Measurements from ENCODE around the gene GPATCH3. TPM values are rescaled to one million over a fixed set of nuclear protein-coding genes. Genes with fewer than 3 reads are reported as not detected.
A peak's percentile ranks its signal among the peaks of the same experiment; 100 is the strongest.
"Not testable (repeated sequence)": the region's sequence is repeated elsewhere in the genome, so short reads cannot be mapped to it uniquely, and the experiment has no call there.

GPATCH3 gene
- total RNA-seq, 1 donor from 2014 or later: 15.7 TPM

DNA sequence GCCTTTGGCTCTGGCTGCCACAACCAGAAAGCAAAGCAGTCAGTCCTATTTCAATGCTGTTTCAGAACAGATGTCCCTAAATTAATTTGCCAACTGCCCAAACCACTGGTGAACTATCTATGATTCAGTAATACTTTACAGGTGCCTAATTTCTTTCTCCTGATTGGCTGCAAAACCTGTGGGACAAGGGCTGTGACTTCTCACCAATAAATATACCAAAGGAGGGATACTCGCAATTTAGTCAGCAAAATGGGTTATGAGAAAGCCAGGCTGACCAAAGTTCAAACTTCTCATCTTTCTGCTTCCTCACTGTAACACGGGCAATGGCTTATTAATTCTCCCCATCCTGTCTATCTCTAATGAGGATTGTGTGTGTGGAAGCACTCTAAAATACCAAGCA is 22.9 kb downstream of the GPATCH3 start:
- Histone ChIP-seq H3K27me3 (ENCODE audit: control insufficient read depth in 3 of 3, insufficient read depth in 3 of 3, low read length in 3 of 3) (no peaks in the 10 kb centered on the region), H3K9me3 (ENCODE audit: control insufficient read depth in 3 of 3, low read length in 3 of 3) (no peaks in the 10 kb centered on the region), H3K4me3 (ENCODE audit: low read length in 3 of 3) (no peak overlapping the region), H3K36me3 (ENCODE audit: control insufficient read depth in 3 of 3, insufficient read depth in 3 of 3, low read length in 3 of 3) (peaks cover 21 to 42% (median 33%) of the 10 kb centered on the region in 3 donors), H3K27ac (ENCODE audit: low read depth, low read length) (no peak overlapping the region), H3K4me1 (ENCODE audit: control insufficient read depth in 3 of 3, insufficient read depth in 3 of 3, low read length in 3 of 3) (no peaks in the 10 kb centered on the region), H3K9ac (ENCODE audit: low read depth in 1 of 3, low read length in 3 of 3) (no peak overlapping the region)

- no peaks in the 10 kb centered on the region for H3K27me3 ChIP-seq (ENCODE audit: control insufficient read depth in 3 of 3, insufficient read depth in 3 of 3, low read length in 3 of 3)
- no peak overlapping the region for H3K4me3 ChIP-seq (ENCODE audit: low read length in 3 of 3)
- no peaks in the 10 kb centered on the region for H3K4me1 ChIP-seq (ENCODE audit: control insufficient read depth in 3 of 3, insufficient read depth in 3 of 3, low read length in 3 of 3)
- H3K27ac ChIP-seq (ENCODE audit: low read depth, low read length): no peak overlapping the region
- H3K36me3 ChIP-seq (ENCODE audit: control insufficient read depth in 3 of 3, insufficient read depth in 3 of 3, low read length in 3 of 3): peaks cover 10 to 23% (median 17%) of the 10 kb centered on the region in 3 donors
- no peak overlapping the region for H3K9ac ChIP-seq (ENCODE audit: low read depth in 1 of 3, low read length in 3 of 3)
- no peaks in the 10 kb centered on the region for H3K9me3 ChIP-seq (ENCODE audit: control insufficient read depth in 3 of 3, low read length in 3 of 3)
Measured at GRCh38 chr1:26874896-26875295, 25.4 kb downstream of the GPATCH3 start.

GRCh38 chr1:26873097-26873496 is 27.2 kb downstream of the GPATCH3 start:
- not testable (repeated sequence) for H3K9ac ChIP-seq (ENCODE audit: low read depth in 1 of 3, low read length in 3 of 3); H3K27me3 ChIP-seq (ENCODE audit: control insufficient read depth in 3 of 3, insufficient read depth in 3 of 3, low read length in 3 of 3); H3K4me3 ChIP-seq (ENCODE audit: low read length in 3 of 3); H3K27ac ChIP-seq (ENCODE audit: low read depth, low read length); H3K4me1 ChIP-seq (ENCODE audit: control insufficient read depth in 3 of 3, insufficient read depth in 3 of 3, low read length in 3 of 3); H3K9me3 ChIP-seq (ENCODE audit: control insufficient read depth in 3 of 3, low read length in 3 of 3)
- peaks cover 0 to 12% (median 6%) of the 10 kb centered on the region in 3 donors for H3K36me3 ChIP-seq (ENCODE audit: control insufficient read depth in 3 of 3, insufficient read depth in 3 of 3, low read length in 3 of 3)

DNA sequence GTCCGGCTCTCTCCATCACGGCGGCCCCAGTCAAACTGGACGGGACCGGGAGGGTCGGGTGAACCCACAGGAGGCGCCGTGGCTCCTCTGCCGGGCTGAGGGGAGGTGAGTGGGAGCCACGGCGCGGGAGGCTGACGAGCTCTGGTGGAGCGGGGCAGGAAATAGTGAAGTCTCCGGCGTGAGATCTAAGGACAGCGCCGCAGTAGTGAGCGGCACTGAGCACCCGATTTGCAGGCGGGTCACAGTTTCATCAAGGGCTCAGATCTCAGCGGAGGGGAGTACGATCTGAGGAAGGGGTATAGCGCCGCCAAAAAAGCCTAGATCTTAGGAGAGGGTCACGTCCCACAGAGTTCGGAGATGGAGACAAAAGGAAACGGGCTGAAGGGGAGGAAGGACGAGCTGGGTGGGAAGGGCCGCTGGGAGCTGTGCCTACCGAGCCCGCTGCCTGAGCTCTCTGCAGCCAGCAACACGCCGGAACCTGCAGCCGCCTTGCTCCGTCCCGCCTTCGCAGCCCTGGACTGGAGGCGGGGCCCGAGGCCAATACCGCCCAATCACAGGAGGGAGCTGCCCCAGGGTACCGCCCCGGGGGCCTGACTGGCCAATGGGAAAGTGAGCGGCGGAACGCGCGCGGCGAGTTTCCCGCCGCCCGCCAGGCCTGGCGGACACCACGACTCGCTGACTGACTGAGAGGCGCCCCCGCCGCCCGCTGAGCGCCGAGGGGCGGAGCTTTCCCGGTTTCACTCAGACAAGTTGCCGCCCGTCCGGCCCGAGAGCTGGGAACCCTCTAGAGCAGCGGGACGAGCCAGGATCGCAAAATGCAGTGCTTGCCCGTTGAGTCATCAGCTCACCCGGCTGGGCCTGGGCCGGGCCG is 35.4 kb downstream of the GPATCH3 start:
- Histone ChIP-seq H3K4me1 (ENCODE audit: control insufficient read depth in 3 of 3, insufficient read depth in 3 of 3, low read length in 3 of 3) (peaks cover 12 to 22% (median 14%) of the 10 kb centered on the region in 3 donors), H3K27me3 (ENCODE audit: control insufficient read depth in 3 of 3, insufficient read depth in 3 of 3, low read length in 3 of 3) (no peaks in the 10 kb centered on the region), H3K9ac (ENCODE audit: low read depth in 1 of 3, low read length in 3 of 3) (peak overlapping the region; percentile 91 to 97 (median 95)), H3K4me3 (ENCODE audit: low read length in 3 of 3) (peak overlapping the region; percentile 90 to 91 (median 91)), H3K9me3 (ENCODE audit: control insufficient read depth in 3 of 3, low read length in 3 of 3) (no peaks in the 10 kb centered on the region), H3K36me3 (ENCODE audit: control insufficient read depth in 3 of 3, insufficient read depth in 3 of 3, low read length in 3 of 3) (no peaks in the 10 kb centered on the region), H3K27ac (ENCODE audit: low read depth, low read length) (peak overlapping the region; percentile 97)

- Histone ChIP-seq H3K9me3 (ENCODE audit: control insufficient read depth in 3 of 3, low read length in 3 of 3) (no peaks in the 10 kb centered on the region), H3K4me3 (ENCODE audit: low read length in 3 of 3) (peak overlapping the region in 2 of 3 donors; percentile 90 to 91), H3K9ac (ENCODE audit: low read depth in 1 of 3, low read length in 3 of 3) (peak overlapping the region in 2 of 3 donors; percentile 69 to 84), H3K27me3 (ENCODE audit: control insufficient read depth in 3 of 3, insufficient read depth in 3 of 3, low read length in 3 of 3) (no peaks in the 10 kb centered on the region), H3K27ac (ENCODE audit: low read depth, low read length) (peak overlapping the region; percentile 70), H3K4me1 (ENCODE audit: control insufficient read depth in 3 of 3, insufficient read depth in 3 of 3, low read length in 3 of 3) (peaks cover 12 to 22% (median 14%) of the 10 kb centered on the region in 3 donors), H3K36me3 (ENCODE audit: control insufficient read depth in 3 of 3, insufficient read depth in 3 of 3, low read length in 3 of 3) (no peaks in the 10 kb centered on the region)
Measured at GRCh38 chr1:26863685-26864077, 36.6 kb downstream of the GPATCH3 start.

- peak within 1 kb of the TSS; percentile 70 for H3K27ac ChIP-seq (ENCODE audit: low read depth, low read length)
- H3K9me3 ChIP-seq (ENCODE audit: control insufficient read depth in 3 of 3, low read length in 3 of 3): no peaks in the 10 kb centered on the region
- H3K36me3 ChIP-seq (ENCODE audit: control insufficient read depth in 3 of 3, insufficient read depth in 3 of 3, low read length in 3 of 3): no peaks in the 10 kb centered on the region
- peak within 1 kb of the TSS in 2 of 3 donors; percentile 69 to 84 for H3K9ac ChIP-seq (ENCODE audit: low read depth in 1 of 3, low read length in 3 of 3)
- H3K4me1 ChIP-seq (ENCODE audit: control insufficient read depth in 3 of 3, insufficient read depth in 3 of 3, low read length in 3 of 3): peaks cover 14 to 22% (median 15%) of the 10 kb centered on the region in 3 donors
- H3K27me3 ChIP-seq (ENCODE audit: control insufficient read depth in 3 of 3, insufficient read depth in 3 of 3, low read length in 3 of 3): no peaks in the 10 kb centered on the region
- H3K4me3 ChIP-seq (ENCODE audit: low read length in 3 of 3): peak within 1 kb of the TSS; percentile 90 to 91 (median 91)
Measured at GRCh38 chr1:26862781-26863684, 37.2 kb downstream of the GPATCH3 start, which contains the start of gene SFN. SFN (plus strand) TSS chr1:26863149; CDS start chr1:26863213, 64 bp downstream.

GRCh38 chr1:26861889-26862378 is 38.3 kb downstream of the GPATCH3 start:
- Histone ChIP-seq H3K9ac (ENCODE audit: low read depth in 1 of 3, low read length in 3 of 3) (no peak overlapping the region), H3K4me1 (ENCODE audit: control insufficient read depth in 3 of 3, insufficient read depth in 3 of 3, low read length in 3 of 3) (peaks cover 14 to 22% (median 19%) of the 10 kb centered on the region in 3 donors), H3K27me3 (ENCODE audit: control insufficient read depth in 3 of 3, insufficient read depth in 3 of 3, low read length in 3 of 3) (no peaks in the 10 kb centered on the region), H3K9me3 (ENCODE audit: control insufficient read depth in 3 of 3, low read length in 3 of 3) (no peaks in the 10 kb centered on the region), H3K4me3 (ENCODE audit: low read length in 3 of 3) (no peak overlapping the region), H3K36me3 (ENCODE audit: control insufficient read depth in 3 of 3, insufficient read depth in 3 of 3, low read length in 3 of 3) (peaks cover 0 to 2% (median 0%) of the 10 kb centered on the region in 3 donors), H3K27ac (ENCODE audit: low read depth, low read length) (no peak overlapping the region)

- Histone ChIP-seq H3K27ac (ENCODE audit: low read depth, low read length) (no peak overlapping the region), H3K4me1 (ENCODE audit: control insufficient read depth in 3 of 3, insufficient read depth in 3 of 3, low read length in 3 of 3) (peaks cover 14 to 22% (median 19%) of the 10 kb centered on the region in 3 donors), H3K9ac (ENCODE audit: low read depth in 1 of 3, low read length in 3 of 3) (no peak overlapping the region), H3K27me3 (ENCODE audit: control insufficient read depth in 3 of 3, insufficient read depth in 3 of 3, low read length in 3 of 3) (no peaks in the 10 kb centered on the region), H3K9me3 (ENCODE audit: control insufficient read depth in 3 of 3, low read length in 3 of 3) (no peaks in the 10 kb centered on the region), H3K4me3 (ENCODE audit: low read length in 3 of 3) (no peak overlapping the region), H3K36me3 (ENCODE audit: control insufficient read depth in 3 of 3, insufficient read depth in 3 of 3, low read length in 3 of 3) (peaks cover 0 to 3% (median 0%) of the 10 kb centered on the region in 3 donors)
Measured at GRCh38 chr1:26861286-26861701, 39.0 kb downstream of the GPATCH3 start.

- Histone ChIP-seq H3K9me3 (ENCODE audit: control insufficient read depth in 3 of 3, low read length in 3 of 3) (no peaks in the 10 kb centered on the region), H3K36me3 (ENCODE audit: control insufficient read depth in 3 of 3, insufficient read depth in 3 of 3, low read length in 3 of 3) (peaks cover 8 to 23% (median 17%) of the 10 kb centered on the region in 3 donors), H3K4me3 (ENCODE audit: low read length in 3 of 3) (no peak overlapping the region), H3K4me1 (ENCODE audit: control insufficient read depth in 3 of 3, insufficient read depth in 3 of 3, low read length in 3 of 3) (peaks cover 2 to 9% (median 7%) of the 10 kb centered on the region in 3 donors), H3K27me3 (ENCODE audit: control insufficient read depth in 3 of 3, insufficient read depth in 3 of 3, low read length in 3 of 3) (no peaks in the 10 kb centered on the region), H3K9ac (ENCODE audit: low read depth in 1 of 3, low read length in 3 of 3) (no peak overlapping the region), H3K27ac (ENCODE audit: low read depth, low read length) (no peak overlapping the region)
Measured at GRCh38 chr1:26858891-26859640, 41.2 kb downstream of the GPATCH3 start.

Data from skeletal muscle tissue (tissue), 4 donors.